NCI-H2081 (cell line): ENCODE measurements around the gene DPP4.

Source experiments
- DNase-seq, 2 experiments: peaks; one replicate each; lab custom pipeline; 2025; lab: John Stamatoyannopoulos, UW

DPP4 gene

DNA sequence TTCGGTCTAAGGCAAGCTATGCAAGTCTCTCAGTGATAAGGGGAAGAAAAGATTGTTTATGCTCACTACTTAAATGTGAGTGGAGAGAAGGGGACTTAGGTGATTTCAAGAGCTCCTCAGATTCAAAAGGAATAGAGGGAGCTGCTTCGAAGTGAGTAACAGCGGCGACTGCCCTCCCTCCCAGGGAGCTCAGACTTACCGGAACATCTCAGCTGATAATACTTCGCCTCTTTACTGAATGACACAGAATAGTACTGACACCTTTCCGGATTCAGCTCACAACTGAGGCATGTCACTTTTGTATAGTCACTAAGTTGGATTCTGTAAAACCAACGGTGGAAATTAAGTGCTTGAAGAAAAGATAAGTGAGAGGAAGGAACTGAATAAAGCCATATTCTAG lies 55.5 kb downstream of the DPP4 start:
- DNase-seq: no peak

GRCh38 chr2:162017233-162017632 lies 56.8 kb downstream of the DPP4 start:
- no peak for DNase-seq

GRCh38 chr2:162016080-162016479 lies 57.9 kb downstream of the DPP4 start:
- no peak for DNase-seq

- no peak for DNase-seq
Observed at GRCh38 chr2:162014751-162015150, 59.3 kb downstream of the DPP4 start.

DNA sequence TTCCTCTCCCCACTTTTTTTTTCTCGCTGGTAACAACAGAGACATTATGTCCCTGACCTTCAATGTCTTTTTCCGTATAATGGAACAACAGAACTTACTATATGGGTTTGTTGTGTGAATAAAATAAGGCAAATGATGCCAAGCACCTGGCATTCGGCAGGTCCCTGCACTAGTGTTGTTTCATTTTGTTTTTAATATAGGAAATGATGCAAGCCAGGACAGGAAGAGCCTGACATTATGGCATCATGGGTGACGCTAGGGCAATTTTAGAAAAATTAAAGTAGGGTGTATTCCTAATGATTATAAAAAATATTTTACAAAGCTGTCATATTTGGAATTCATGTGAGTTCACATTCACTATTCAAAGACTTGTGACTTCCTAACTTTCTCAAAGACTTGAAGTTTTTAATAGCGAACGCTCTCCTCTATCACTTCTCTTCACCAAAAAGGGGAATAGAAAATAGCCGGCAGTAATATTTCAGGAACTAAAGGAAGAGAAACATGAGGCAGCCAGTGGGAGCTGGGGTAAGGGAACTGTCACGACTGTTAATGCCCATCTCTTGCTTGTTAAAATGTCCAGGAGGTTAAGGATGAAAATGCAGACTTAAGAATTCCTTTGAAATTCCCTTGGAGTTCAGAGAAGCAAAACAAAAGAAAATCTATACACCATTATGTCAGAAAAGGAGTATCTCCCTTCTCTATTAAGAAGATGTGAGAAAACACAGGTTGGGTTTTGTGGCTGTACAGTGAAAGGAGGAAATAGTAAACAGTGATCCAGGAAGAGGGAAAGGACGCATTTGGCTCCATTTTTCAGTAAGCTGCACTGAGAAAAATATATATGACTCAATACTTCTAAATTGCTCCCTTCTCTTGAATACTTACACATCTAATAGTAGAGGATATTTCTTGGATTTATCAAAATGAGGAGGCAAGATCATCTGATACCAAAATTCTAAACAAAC lies 60.2 kb downstream of the DPP4 start:
- no peak for DNase-seq

GRCh38 chr2:162012565-162013058 lies 61.4 kb downstream of the DPP4 start:
- DNase-seq: no peak

GRCh38 chr2:162011706-162012564 lies 62.1 kb downstream of the DPP4 start:
- DNase-seq: no peak

DNA sequence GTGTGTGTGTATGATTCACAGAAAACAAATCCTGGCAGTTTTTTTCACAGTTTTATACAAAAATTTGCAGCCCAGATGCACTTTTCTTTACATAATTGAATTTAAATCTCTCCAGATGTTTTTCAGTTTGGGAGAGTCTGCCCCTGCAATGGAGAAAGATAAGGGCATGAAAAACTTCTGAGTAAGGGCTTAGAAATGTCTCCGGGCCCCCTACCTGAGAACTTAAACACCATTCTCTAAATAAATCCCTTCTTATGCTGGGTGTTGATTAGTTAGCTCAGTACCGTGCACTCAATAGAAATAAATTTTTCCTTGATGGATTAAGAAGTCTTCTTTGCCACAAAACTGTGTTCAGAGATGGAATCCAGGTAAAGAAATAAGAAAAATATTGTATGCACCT lies 64.5 kb downstream of the DPP4 start:
- no peak for DNase-seq

GRCh38 chr2:162007447-162008040 lies 66.5 kb downstream of the DPP4 start:
- DNase-seq: no peak

- no peak for DNase-seq
Observed at GRCh38 chr2:162006337-162006736, 67.7 kb downstream of the DPP4 start.

- no peak for DNase-seq
Observed at GRCh38 chr2:162004031-162004430, 70.0 kb downstream of the DPP4 start.

GRCh38 chr2:162002623-162003235 lies 71.3 kb downstream of the DPP4 start:
- DNase-seq: peak in 1 of 2 experiments; percentile 34

DNA sequence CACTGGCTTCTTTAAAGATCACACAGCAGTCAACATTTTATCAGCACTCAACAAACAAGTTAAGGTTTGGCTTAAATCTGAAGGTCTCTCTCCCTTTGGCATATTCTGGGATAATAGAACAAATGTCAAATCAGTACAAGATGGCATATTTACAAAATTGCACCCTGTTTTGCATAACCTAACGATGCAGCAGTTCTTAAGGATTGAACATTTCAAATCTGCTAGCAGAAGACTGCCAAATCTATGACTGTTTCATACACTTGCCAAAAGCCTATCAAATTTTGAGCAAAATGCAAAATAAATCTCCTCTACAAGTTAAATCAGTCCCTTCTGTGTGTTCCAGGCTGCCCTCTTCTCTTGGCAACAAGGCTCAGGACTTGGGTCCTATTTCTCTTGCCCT lies 73.6 kb downstream of the DPP4 start:
- DNase-seq: no peak

DNA sequence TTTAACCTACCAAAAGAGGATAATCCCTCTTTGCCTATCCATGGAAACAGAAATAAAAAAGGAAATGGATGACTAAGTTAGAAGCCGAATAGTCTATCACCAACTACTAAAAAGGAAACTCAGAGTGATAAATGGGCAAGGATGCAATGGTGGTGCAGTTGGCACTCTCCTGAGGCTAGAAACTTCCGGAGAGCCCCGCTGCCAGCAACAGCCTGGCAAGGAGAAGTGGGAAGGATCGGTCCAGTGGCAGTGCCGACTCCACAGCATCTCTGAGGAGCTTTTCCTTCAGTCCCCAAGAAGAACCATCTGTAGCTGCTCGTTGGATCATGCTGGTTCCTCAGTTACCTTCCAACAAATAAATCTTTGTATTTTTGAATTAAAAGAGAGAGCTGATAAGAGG lies 74.7 kb downstream of the DPP4 start:
- DNase-seq: no peak

DNA sequence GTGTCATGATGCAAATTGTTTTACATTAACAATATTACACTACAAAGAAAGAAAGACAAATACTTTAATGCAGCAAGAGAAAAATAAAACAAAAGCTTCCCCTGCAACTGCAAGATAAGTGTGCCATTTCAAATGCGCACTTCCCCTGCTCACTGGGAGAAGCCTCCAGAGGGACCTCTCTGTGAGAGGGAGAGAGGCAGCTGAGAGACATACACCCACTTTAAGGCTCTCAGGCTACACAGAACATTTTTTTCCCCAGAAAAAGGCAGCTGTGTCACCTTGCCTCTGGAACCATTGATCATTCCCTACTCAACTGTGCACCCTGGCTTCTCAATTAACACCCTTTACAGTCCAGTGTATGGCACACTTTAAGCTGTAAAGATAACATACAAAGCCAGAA lies 75.2 kb downstream of the DPP4 start:
- no peak for DNase-seq

- DNase-seq: no peak
Observed at GRCh38 chr2:161997916-161998471, 76.0 kb downstream of the DPP4 start.

GRCh38 chr2:161995553-161996016 lies 78.4 kb downstream of the DPP4 start:
- no peak for DNase-seq

GRCh38 chr2:161994761-161995520 lies 79.1 kb downstream of the DPP4 start:
- no peak for DNase-seq

GRCh38 chr2:161992531-161992930 lies 81.5 kb downstream of the DPP4 start:
- DNase-seq: no peak

GRCh38 chr2:161991991-161992390 lies 82.0 kb downstream of the DPP4 start:
- DNase-seq: no peak

DNA sequence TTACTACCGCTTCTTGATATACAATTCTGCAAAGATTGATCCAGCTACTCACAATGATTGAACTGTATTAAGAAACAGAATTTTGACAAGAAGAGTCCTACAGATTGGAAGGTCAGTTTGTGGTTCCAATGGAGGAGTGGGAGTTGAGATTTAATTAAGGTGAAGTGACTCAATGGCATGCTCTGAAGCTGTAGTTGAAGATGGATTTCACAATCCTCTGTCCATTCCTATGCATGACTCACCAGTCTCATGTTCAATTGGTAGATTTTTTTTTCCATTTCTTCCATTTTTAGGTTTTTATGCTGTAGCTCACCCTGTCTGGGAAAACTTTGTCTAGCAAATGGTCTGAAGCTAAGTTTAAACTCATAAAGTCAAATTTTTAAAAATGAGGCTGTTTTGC lies 83.3 kb downstream of the DPP4 start:
- no peak for DNase-seq
